ENCODE measurements around the gene KDM4F. TPM values are rescaled to one million over a fixed set of nuclear protein-coding genes. Genes with fewer than 3 reads are reported as not detected.

The KDM4F gene
- total RNA-seq, 1 experiment from 2014 or later: not detected

- no peak for TF ChIP-seq REST (IDR thresholded peaks at IDR 0.05; ENCODE audit: low read depth)
- no peak for TF ChIP-seq SRF (IDR thresholded peaks at IDR 0.05; ENCODE audit: low read depth)
- TF ChIP-seq MAX (IDR thresholded peaks at IDR 0.05): no peak
- no peak for TF ChIP-seq JUND (IDR thresholded peaks at IDR 0.05)
- no peak for TF ChIP-seq RAD21 (IDR thresholded peaks at IDR 0.05; ENCODE audit: low read depth)
- TF ChIP-seq EZH2phosphoT487 (IDR thresholded peaks at IDR 0.05; ENCODE audit: borderline replicate concordance): no peak
- TF ChIP-seq CTCF (IDR thresholded peaks at IDR 0.05 in 2 of 3, conservative IDR thresholded peaks at IDR 0.05 in 1 of 3; ENCODE audit: borderline replicate concordance in 1 of 3, insufficient read depth in 1 of 3, low read depth in 2 of 3, low read length in 2 of 3): no peak
- TF ChIP-seq SP1 (IDR thresholded peaks at IDR 0.05; ENCODE audit: low read depth): no peak
- no peak for TF ChIP-seq EZH2 (IDR thresholded peaks at IDR 0.05)
- TF ChIP-seq ZFX (IDR thresholded peaks at IDR 0.05): no peak; the same call in 1 of the 2 replicates
- TF ChIP-seq POLR2AphosphoS5 (IDR thresholded peaks at IDR 0.05; ENCODE audit: low read depth, low read length): no peak
- no peak for TF ChIP-seq FOSL1 (IDR thresholded peaks at IDR 0.05; ENCODE audit: low read depth)
- no peak for TF ChIP-seq SIN3A (IDR thresholded peaks at IDR 0.05; ENCODE audit: low read depth)
Measured at GRCh38 chr11:95088946-95089619, 39.9 kb downstream of the KDM4F start (continued).

All from HCT116 (cell line).